ENCODE measurements around the gene ING4. TPM values are rescaled to one million over a fixed set of nuclear protein-coding genes. Genes with fewer than 3 reads are reported as not detected.

The ING4 gene
- total RNA-seq, 1 experiment from 2014 or later: 20.1 TPM

- peak within 1 kb of the TSS; percentile 75 to 92 for H3K4me3 Mint-ChIP-seq
- H2AFZ ChIP-seq (ENCODE audit: low read length): no peak within 1 kb of the TSS
- DNase-seq: peak; percentile 59
- peaks cover 23 to 27% of the 10 kb centered on the region in 2 experiments for H3K4me1 Mint-ChIP-seq
- TF ChIP-seq CTCF (conservative IDR thresholded peaks at IDR 0.05): no peak
- H3K27me3 Mint-ChIP-seq (ENCODE audit: low read depth): peaks cover 69% of the 10 kb centered on the region
- no peak within 1 kb of the TSS for H2BK12ac ChIP-seq (ENCODE audit: insufficient read length, low read depth, low read length)
- no peaks in the 10 kb centered on the region for H3K9me3 ChIP-seq (ENCODE audit: control insufficient read depth, low read depth, low read length)
- H3K9ac ChIP-seq (ENCODE audit: extremely low read depth, insufficient read length, low read length): no peak within 1 kb of the TSS
- no peak within 1 kb of the TSS for H4K5ac ChIP-seq (ENCODE audit: insufficient read length, low read depth, low read length)
- H4K91ac ChIP-seq (ENCODE audit: insufficient read length, low read depth, low read length): no peak within 1 kb of the TSS
- no peak within 1 kb of the TSS for H2BK20ac ChIP-seq (ENCODE audit: low read depth, low read length, poor library complexity, severe bottlenecking)
- no peak within 1 kb of the TSS for H2BK5ac ChIP-seq (ENCODE audit: insufficient read length, low read length)
- H3K56ac ChIP-seq (ENCODE audit: insufficient read length, low read depth, low read length): no peak within 1 kb of the TSS
- H3K4me2 ChIP-seq (ENCODE audit: insufficient read depth, insufficient read length, low read length): peak within 1 kb of the TSS; percentile 79
- peaks cover 4% of the 10 kb centered on the region for H3K4me1 ChIP-seq (ENCODE audit: insufficient read depth, low read length)
- H3K27ac ChIP-seq (ENCODE audit: insufficient read length, low read depth, low read length): no peak within 1 kb of the TSS
- no peaks in the 10 kb centered on the region for H3K79me2 ChIP-seq (ENCODE audit: insufficient read depth, low read length)
- no peak within 1 kb of the TSS for H4K8ac ChIP-seq (replicated peaks; ENCODE audit: insufficient read length, low read depth, low read length)
- H3K18ac ChIP-seq (ENCODE audit: insufficient read length, low read depth, low read length): no peak within 1 kb of the TSS
- H3K14ac ChIP-seq (ENCODE audit: insufficient read depth, low read length): peak within 1 kb of the TSS; percentile 44; the same call in 1 of the 2 replicates
- no peak within 1 kb of the TSS for H2BK120ac ChIP-seq (ENCODE audit: low read depth, low read length, poor library complexity, severe bottlenecking)
- H3K23ac ChIP-seq (ENCODE audit: insufficient read length, low read depth, low read length): no peak within 1 kb of the TSS
- H3K36me3 Mint-ChIP-seq (ENCODE audit: insufficient read depth in 1 of 3, low read depth in 3 of 3): peaks cover 0 to 17% (median 5%) of the 10 kb centered on the region in 3 experiments
- H2AK5ac ChIP-seq (ENCODE audit: insufficient read length, low read length): no peak within 1 kb of the TSS
- H4K20me1 ChIP-seq (ENCODE audit: control insufficient read depth, insufficient read depth, insufficient read length): no peaks in the 10 kb centered on the region
- H3K23me2 ChIP-seq (ENCODE audit: insufficient read length, low read depth, low read length, poor library complexity, severe bottlenecking): peaks cover 17% of the 10 kb centered on the region
- no peak within 1 kb of the TSS for H3T11ph ChIP-seq (ENCODE audit: low read length)
- H3K9me3 Mint-ChIP-seq: peaks cover 0 to 2% of the 10 kb centered on the region in 2 experiments; a peak in 2 of 5 replicates
- H3K4ac ChIP-seq (ENCODE audit: low read depth, low read length): no peak within 1 kb of the TSS
- peak within 1 kb of the TSS in 1 of 3 experiments; percentile 15; a peak in 2 of 7 replicates for H3K27ac Mint-ChIP-seq
- WGBS (ENCODE audit: extremely low coverage, insufficient read length, low lambda C conversion rate): no CpG with 5 or more reads among the region's 43 CpGs
- no peaks in the 10 kb centered on the region for H3K79me1 ChIP-seq (ENCODE audit: insufficient read depth, low read depth, low read length, poor library complexity, severe bottlenecking)
- H2BK15ac ChIP-seq (ENCODE audit: low read depth, low read length): no peak within 1 kb of the TSS
- peaks cover 3% of the 10 kb centered on the region; the same call in 1 of the 2 replicates for H3K27me3 ChIP-seq (ENCODE audit: insufficient read depth, low read length)
Observed at GRCh38 chr12:6700646-6701051, 37.7 kb upstream of the ING4 start, which contains the start of gene PIANP. PIANP (minus strand) TSS chr12:6700815; CDS start chr12:6698061, 2,754 bp downstream.

All from H9 (cell line).